Measurements from ENCODE around the gene SIPA1L3.

The SIPA1L3 gene

DNA sequence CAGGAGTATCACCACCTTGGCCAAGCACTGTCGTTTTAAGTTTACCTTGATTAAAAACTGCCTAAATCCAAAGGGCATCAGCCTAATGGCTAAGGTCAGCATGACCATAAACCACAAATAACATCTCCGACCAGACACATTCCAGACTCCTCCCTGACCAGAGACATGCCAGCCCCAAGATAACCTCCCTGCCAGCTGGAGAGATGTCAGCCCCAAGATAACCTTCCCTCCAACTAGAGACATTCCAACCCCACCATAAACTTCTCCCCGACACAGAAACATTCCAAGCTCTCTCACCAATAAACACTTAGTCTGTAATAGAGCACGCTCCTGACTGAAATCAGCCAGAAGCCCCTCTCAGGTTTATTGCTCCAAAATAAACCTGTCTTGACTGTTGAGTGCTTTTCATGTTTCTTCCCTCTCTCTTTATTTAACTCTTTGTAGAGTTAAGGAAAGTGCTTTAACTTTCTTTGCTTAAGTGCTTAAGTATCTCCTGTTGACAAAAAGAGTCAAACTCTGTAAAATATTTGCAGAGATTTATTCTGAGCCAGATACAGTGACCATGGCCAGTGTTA, 37.2 kb upstream of the SIPA1L3 start:
- no peaks in the 10 kb centered on the region for H3K79me2 ChIP-seq (ENCODE audit: insufficient read depth, low read length)
- H4K20me1 ChIP-seq (ENCODE audit: low read depth, low read length): no peaks in the 10 kb centered on the region
- H2AFZ ChIP-seq (ENCODE audit: low read depth, low read length, severe bottlenecking): no peak overlapping the region
- no peaks in the 10 kb centered on the region for H3K9me3 ChIP-seq (ENCODE audit: insufficient read depth, low read length)
- no peak overlapping the region for H3K27ac ChIP-seq (ENCODE audit: low read depth, low read length)
- no peak for TF ChIP-seq EZH2phosphoT487 (conservative IDR thresholded peaks at IDR 0.05; ENCODE audit: low read length)
- TF ChIP-seq, protein P1, sequence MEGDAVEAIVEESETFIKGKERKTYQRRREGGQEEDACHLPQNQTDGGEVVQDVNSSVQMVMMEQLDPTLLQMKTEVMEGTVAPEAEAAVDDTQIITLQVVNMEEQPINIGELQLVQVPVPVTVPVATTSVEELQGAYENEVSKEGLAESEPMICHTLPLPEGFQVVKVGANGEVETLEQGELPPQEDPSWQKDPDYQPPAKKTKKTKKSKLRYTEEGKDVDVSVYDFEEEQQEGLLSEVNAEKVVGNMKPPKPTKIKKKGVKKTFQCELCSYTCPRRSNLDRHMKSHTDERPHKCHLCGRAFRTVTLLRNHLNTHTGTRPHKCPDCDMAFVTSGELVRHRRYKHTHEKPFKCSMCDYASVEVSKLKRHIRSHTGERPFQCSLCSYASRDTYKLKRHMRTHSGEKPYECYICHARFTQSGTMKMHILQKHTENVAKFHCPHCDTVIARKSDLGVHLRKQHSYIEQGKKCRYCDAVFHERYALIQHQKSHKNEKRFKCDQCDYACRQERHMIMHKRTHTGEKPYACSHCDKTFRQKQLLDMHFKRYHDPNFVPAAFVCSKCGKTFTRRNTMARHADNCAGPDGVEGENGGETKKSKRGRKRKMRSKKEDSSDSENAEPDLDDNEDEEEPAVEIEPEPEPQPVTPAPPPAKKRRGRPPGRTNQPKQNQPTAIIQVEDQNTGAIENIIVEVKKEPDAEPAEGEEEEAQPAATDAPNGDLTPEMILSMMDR (IDR thresholded peaks at IDR 0.05; ENCODE audit: insufficient read depth, low read length, poor library complexity, severe bottlenecking): no peak
- no peaks in the 10 kb centered on the region for H3K27me3 ChIP-seq (ENCODE audit: low read length)
- no peaks in the 10 kb centered on the region for H3F3A ChIP-seq (ENCODE audit: insufficient read depth)
- no peak overlapping the region for H3K9ac ChIP-seq (ENCODE audit: low read length)
- H3K36me3 ChIP-seq (ENCODE audit: low read length): no peaks in the 10 kb centered on the region
- no peaks in the 10 kb centered on the region for H3K9me2 ChIP-seq (replicated peaks; ENCODE audit: insufficient read depth, low read length)
- no peak overlapping the region for H3K4me3 ChIP-seq (ENCODE audit: insufficient read depth, low read length, poor library complexity, severe bottlenecking)
- no peak overlapping the region for H3K4me2 ChIP-seq (ENCODE audit: low read depth, low read length, poor library complexity, severe bottlenecking)

DNA sequence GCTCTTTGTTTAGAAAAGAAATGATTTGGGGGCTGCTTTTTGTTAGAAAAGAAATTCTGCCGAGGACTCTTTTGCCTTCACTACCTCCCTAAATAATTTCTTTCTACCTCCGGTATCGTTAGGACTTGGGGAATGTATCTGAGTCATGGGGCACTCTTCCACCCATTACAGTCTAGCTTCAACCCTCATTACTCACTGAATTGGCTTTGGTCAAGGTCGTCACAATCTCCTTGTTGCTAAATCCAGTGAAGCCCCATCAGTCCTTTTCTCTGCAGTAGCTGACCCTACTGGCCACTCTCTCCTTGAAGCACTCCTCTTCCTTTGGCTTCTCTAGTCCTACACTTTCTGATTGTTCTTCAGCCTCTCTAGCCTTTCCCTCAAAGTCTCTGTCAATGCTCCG, 34.6 kb upstream of the SIPA1L3 start:
- H3F3A ChIP-seq (ENCODE audit: insufficient read depth): no peaks in the 10 kb centered on the region
- TF ChIP-seq, protein P1 (IDR thresholded peaks at IDR 0.05; ENCODE audit: insufficient read depth, low read length, poor library complexity, severe bottlenecking): no peak
- no peak for TF ChIP-seq EZH2phosphoT487 (conservative IDR thresholded peaks at IDR 0.05; ENCODE audit: low read length)
- H4K20me1 ChIP-seq (ENCODE audit: low read depth, low read length): no peaks in the 10 kb centered on the region
- H3K36me3 ChIP-seq (ENCODE audit: low read length): no peaks in the 10 kb centered on the region
- no peaks in the 10 kb centered on the region for H3K27me3 ChIP-seq (ENCODE audit: low read length)
- no peak overlapping the region for H3K9ac ChIP-seq (ENCODE audit: low read length)
- H3K27ac ChIP-seq (ENCODE audit: low read depth, low read length): no peak overlapping the region
- no peak overlapping the region for H3K4me2 ChIP-seq (ENCODE audit: low read depth, low read length, poor library complexity, severe bottlenecking)
- no peak overlapping the region for H2AFZ ChIP-seq (ENCODE audit: low read depth, low read length, severe bottlenecking)
- H3K79me2 ChIP-seq (ENCODE audit: insufficient read depth, low read length): no peaks in the 10 kb centered on the region
- H3K9me2 ChIP-seq (replicated peaks; ENCODE audit: insufficient read depth, low read length): no peaks in the 10 kb centered on the region
- H3K4me3 ChIP-seq (ENCODE audit: insufficient read depth, low read length, poor library complexity, severe bottlenecking): no peak overlapping the region
- no peaks in the 10 kb centered on the region for H3K9me3 ChIP-seq (ENCODE audit: insufficient read depth, low read length)

DNA sequence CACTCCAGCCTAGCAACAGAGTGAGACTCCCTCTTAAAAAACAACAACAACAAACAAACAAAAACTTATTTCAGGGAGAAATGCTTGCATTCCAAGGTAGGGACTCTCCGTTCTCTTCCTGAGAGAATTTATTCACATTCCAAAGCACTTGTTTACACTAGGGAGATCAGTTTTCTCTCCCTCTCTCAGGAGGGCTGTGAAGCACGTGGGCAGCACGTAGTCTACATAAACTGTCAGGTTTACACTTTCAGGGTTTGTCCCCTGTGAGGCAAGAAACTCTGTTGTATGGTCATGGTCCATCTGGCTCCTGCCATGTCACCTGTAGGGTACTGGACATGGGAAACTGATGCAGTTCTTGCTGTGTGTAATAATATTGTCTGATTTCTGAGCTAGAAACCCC, 32.2 kb upstream of the SIPA1L3 start:
- Histone ChIP-seq H3K27me3 (ENCODE audit: low read length) (no peaks in the 10 kb centered on the region), H3F3A (ENCODE audit: insufficient read depth) (no peaks in the 10 kb centered on the region), H3K9me3 (ENCODE audit: insufficient read depth, low read length) (no peaks in the 10 kb centered on the region), H2AFZ (ENCODE audit: low read depth, low read length, severe bottlenecking) (no peak overlapping the region), H3K9me2 (replicated peaks; ENCODE audit: insufficient read depth, low read length) (no peaks in the 10 kb centered on the region), H3K4me3 (ENCODE audit: insufficient read depth, low read length, poor library complexity, severe bottlenecking) (no peak overlapping the region), H3K9ac (ENCODE audit: low read length) (no peak overlapping the region), H3K4me2 (ENCODE audit: low read depth, low read length, poor library complexity, severe bottlenecking) (no peak overlapping the region), H4K20me1 (ENCODE audit: low read depth, low read length) (no peaks in the 10 kb centered on the region), H3K27ac (ENCODE audit: low read depth, low read length) (no peak overlapping the region), H3K79me2 (ENCODE audit: insufficient read depth, low read length) (no peaks in the 10 kb centered on the region), H3K36me3 (ENCODE audit: low read length) (no peaks in the 10 kb centered on the region)
- TF ChIP-seq, protein P1 (IDR thresholded peaks at IDR 0.05; ENCODE audit: insufficient read depth, low read length, poor library complexity, severe bottlenecking): no peak
- no peak for TF ChIP-seq EZH2phosphoT487 (conservative IDR thresholded peaks at IDR 0.05; ENCODE audit: low read length)

Data from SU-DHL-6 (cell line).